ENCODE results near the gene ZCCHC14.

ZCCHC14 gene

GRCh38 chr16:87415441-87415840 lies 77.4 kb downstream of the ZCCHC14 start:
- H3K4me1 ChIP-seq (ENCODE audit: control insufficient read depth, insufficient read depth, low read length) = no peaks in the 10 kb centered on the region
- no peak overlapping the region for H3K9ac ChIP-seq (ENCODE audit: low read depth, low read length)
- H3K36me3 ChIP-seq (ENCODE audit: control insufficient read depth, insufficient read depth, low read length) = peaks cover 51% of the 10 kb centered on the region
- H3K9me3 ChIP-seq (ENCODE audit: control insufficient read depth, insufficient read depth, low read length) = no peaks in the 10 kb centered on the region
- no peaks in the 10 kb centered on the region for H3K27me3 ChIP-seq (ENCODE audit: control insufficient read depth, insufficient read depth, low read length)
- no peak overlapping the region for H3K4me3 ChIP-seq (ENCODE audit: low read depth, low read length)

- Histone ChIP-seq H3K36me3 (ENCODE audit: control insufficient read depth, insufficient read depth, low read length) (peaks cover 42% of the 10 kb centered on the region), H3K4me3 (ENCODE audit: low read depth, low read length) (no peak overlapping the region)
Observed at GRCh38 chr16:87414251-87414680, 78.6 kb downstream of the ZCCHC14 start.

GRCh38 chr16:87412996-87413421 lies 79.8 kb downstream of the ZCCHC14 start:
- Histone ChIP-seq H3K9ac (ENCODE audit: low read depth, low read length) (no peak overlapping the region), H3K27me3 (ENCODE audit: control insufficient read depth, insufficient read depth, low read length) (no peaks in the 10 kb centered on the region), H3K4me1 (ENCODE audit: control insufficient read depth, insufficient read depth, low read length) (no peaks in the 10 kb centered on the region), H3K9me3 (ENCODE audit: control insufficient read depth, insufficient read depth, low read length) (no peaks in the 10 kb centered on the region), H3K4me3 (ENCODE audit: low read depth, low read length) (no peak overlapping the region), H3K36me3 (ENCODE audit: control insufficient read depth, insufficient read depth, low read length) (peaks cover 46% of the 10 kb centered on the region)

More at GRCh38 chr16:87414251-87414680, 78.6 kb downstream of the ZCCHC14 start:
- no peaks in the 10 kb centered on the region for H3K9me3 ChIP-seq (ENCODE audit: control insufficient read depth, insufficient read depth, low read length)
- no peaks in the 10 kb centered on the region for H3K4me1 ChIP-seq (ENCODE audit: control insufficient read depth, insufficient read depth, low read length)
- no peak overlapping the region for H3K9ac ChIP-seq (ENCODE audit: low read depth, low read length)
- H3K27me3 ChIP-seq (ENCODE audit: control insufficient read depth, insufficient read depth, low read length) = no peaks in the 10 kb centered on the region

- Histone ChIP-seq H3K9ac (ENCODE audit: low read depth, low read length) (no peak overlapping the region), H3K27me3 (ENCODE audit: control insufficient read depth, insufficient read depth, low read length) (no peaks in the 10 kb centered on the region), H3K9me3 (ENCODE audit: control insufficient read depth, insufficient read depth, low read length) (no peaks in the 10 kb centered on the region), H3K36me3 (ENCODE audit: control insufficient read depth, insufficient read depth, low read length) (peaks cover 46% of the 10 kb centered on the region), H3K4me1 (ENCODE audit: control insufficient read depth, insufficient read depth, low read length) (no peaks in the 10 kb centered on the region), H3K4me3 (ENCODE audit: low read depth, low read length) (no peak overlapping the region)
Observed at GRCh38 chr16:87412371-87412995, 80.3 kb downstream of the ZCCHC14 start.

- Histone ChIP-seq H3K27me3 (ENCODE audit: control insufficient read depth, insufficient read depth, low read length) (no peaks in the 10 kb centered on the region), H3K9ac (ENCODE audit: low read depth, low read length) (no peak overlapping the region), H3K4me3 (ENCODE audit: low read depth, low read length) (no peak overlapping the region), H3K4me1 (ENCODE audit: control insufficient read depth, insufficient read depth, low read length) (no peaks in the 10 kb centered on the region), H3K36me3 (ENCODE audit: control insufficient read depth, insufficient read depth, low read length) (peaks cover 39% of the 10 kb centered on the region), H3K9me3 (ENCODE audit: control insufficient read depth, insufficient read depth, low read length) (no peaks in the 10 kb centered on the region)
Observed at GRCh38 chr16:87411375-87412271, 81.2 kb downstream of the ZCCHC14 start.

DNA sequence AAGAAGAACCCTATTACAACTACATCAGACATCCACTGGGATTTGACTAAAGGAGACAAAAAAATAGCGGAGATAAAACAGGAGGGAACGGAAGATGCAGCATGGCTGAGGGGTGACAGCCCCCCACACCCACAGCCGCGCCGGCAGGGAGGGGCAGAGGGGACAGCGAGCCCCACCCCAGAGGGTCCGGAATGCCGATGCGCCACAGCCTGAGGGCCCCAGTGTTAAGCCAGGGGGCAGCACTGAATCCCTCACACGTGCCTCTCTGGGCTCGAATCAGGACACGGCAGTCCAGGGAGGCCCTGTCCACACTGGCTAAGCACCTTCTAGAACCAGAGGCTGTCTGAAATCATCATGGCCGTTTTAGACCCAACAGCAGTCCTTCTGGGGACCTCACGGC lies 81.9 kb downstream of the ZCCHC14 start:
- Histone ChIP-seq H3K9me3 (ENCODE audit: control insufficient read depth, insufficient read depth, low read length) (no peaks in the 10 kb centered on the region), H3K36me3 (ENCODE audit: control insufficient read depth, insufficient read depth, low read length) (peaks cover 34% of the 10 kb centered on the region), H3K4me1 (ENCODE audit: control insufficient read depth, insufficient read depth, low read length) (no peaks in the 10 kb centered on the region), H3K27me3 (ENCODE audit: control insufficient read depth, insufficient read depth, low read length) (no peaks in the 10 kb centered on the region), H3K4me3 (ENCODE audit: low read depth, low read length) (no peak overlapping the region), H3K9ac (ENCODE audit: low read depth, low read length) (no peak overlapping the region)

DNA sequence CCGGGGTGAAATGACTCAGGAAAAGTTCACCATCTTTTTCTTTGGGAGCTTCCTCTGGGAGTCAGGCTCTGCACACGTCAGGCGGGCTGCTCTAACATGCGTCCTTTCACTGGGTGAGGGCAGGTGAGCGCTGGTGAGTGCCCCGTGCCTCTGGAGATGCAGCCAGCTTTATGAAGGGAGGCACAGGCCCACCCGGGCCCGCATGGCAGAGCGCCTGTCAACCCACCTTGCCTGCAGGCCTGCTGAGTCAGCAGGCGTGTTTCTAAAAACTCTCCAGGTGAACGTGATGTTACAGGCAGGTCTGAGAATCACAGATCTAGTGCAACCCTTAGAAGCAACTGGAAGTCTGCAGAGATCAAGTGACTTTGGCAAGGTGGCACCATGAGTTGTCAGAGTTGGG lies 82.3 kb downstream of the ZCCHC14 start:
- H3K36me3 ChIP-seq (ENCODE audit: control insufficient read depth, insufficient read depth, low read length) = peaks cover 34% of the 10 kb centered on the region
- no peaks in the 10 kb centered on the region for H3K27me3 ChIP-seq (ENCODE audit: control insufficient read depth, insufficient read depth, low read length)
- H3K4me3 ChIP-seq (ENCODE audit: low read depth, low read length) = no peak overlapping the region
- H3K9me3 ChIP-seq (ENCODE audit: control insufficient read depth, insufficient read depth, low read length) = no peaks in the 10 kb centered on the region
- no peak overlapping the region for H3K9ac ChIP-seq (ENCODE audit: low read depth, low read length)
- no peaks in the 10 kb centered on the region for H3K4me1 ChIP-seq (ENCODE audit: control insufficient read depth, insufficient read depth, low read length)

GRCh38 chr16:87409781-87410180 lies 83.0 kb downstream of the ZCCHC14 start:
- no peaks in the 10 kb centered on the region for H3K9me3 ChIP-seq (ENCODE audit: control insufficient read depth, insufficient read depth, low read length)
- H3K4me3 ChIP-seq (ENCODE audit: low read depth, low read length) = no peak overlapping the region
- H3K4me1 ChIP-seq (ENCODE audit: control insufficient read depth, insufficient read depth, low read length) = no peaks in the 10 kb centered on the region
- no peaks in the 10 kb centered on the region for H3K27me3 ChIP-seq (ENCODE audit: control insufficient read depth, insufficient read depth, low read length)
- H3K36me3 ChIP-seq (ENCODE audit: control insufficient read depth, insufficient read depth, low read length) = peaks cover 36% of the 10 kb centered on the region
- no peak overlapping the region for H3K9ac ChIP-seq (ENCODE audit: low read depth, low read length)

GRCh38 chr16:87409153-87409552 lies 83.7 kb downstream of the ZCCHC14 start:
- H3K4me3 ChIP-seq (ENCODE audit: low read depth, low read length) = no peak overlapping the region
- H3K27me3 ChIP-seq (ENCODE audit: control insufficient read depth, insufficient read depth, low read length) = no peaks in the 10 kb centered on the region
- no peaks in the 10 kb centered on the region for H3K9me3 ChIP-seq (ENCODE audit: control insufficient read depth, insufficient read depth, low read length)
- no peak overlapping the region for H3K9ac ChIP-seq (ENCODE audit: low read depth, low read length)
- H3K36me3 ChIP-seq (ENCODE audit: control insufficient read depth, insufficient read depth, low read length) = peaks cover 37% of the 10 kb centered on the region
- H3K4me1 ChIP-seq (ENCODE audit: control insufficient read depth, insufficient read depth, low read length) = no peaks in the 10 kb centered on the region

GRCh38 chr16:87407511-87408112 lies 85.2 kb downstream of the ZCCHC14 start:
- Histone ChIP-seq H3K9me3 (ENCODE audit: control insufficient read depth, insufficient read depth, low read length) (no peaks in the 10 kb centered on the region), H3K27me3 (ENCODE audit: control insufficient read depth, insufficient read depth, low read length) (no peaks in the 10 kb centered on the region), H3K4me1 (ENCODE audit: control insufficient read depth, insufficient read depth, low read length) (no peaks in the 10 kb centered on the region), H3K36me3 (ENCODE audit: control insufficient read depth, insufficient read depth, low read length) (peaks cover 33% of the 10 kb centered on the region), H3K9ac (ENCODE audit: low read depth, low read length) (no peak overlapping the region), H3K4me3 (ENCODE audit: low read depth, low read length) (no peak overlapping the region)

GRCh38 chr16:87406495-87407088 lies 86.2 kb downstream of the ZCCHC14 start:
- Histone ChIP-seq H3K9ac (ENCODE audit: low read depth, low read length) (no peak overlapping the region), H3K4me3 (ENCODE audit: low read depth, low read length) (no peak overlapping the region), H3K36me3 (ENCODE audit: control insufficient read depth, insufficient read depth, low read length) (peaks cover 25% of the 10 kb centered on the region), H3K27me3 (ENCODE audit: control insufficient read depth, insufficient read depth, low read length) (no peaks in the 10 kb centered on the region), H3K9me3 (ENCODE audit: control insufficient read depth, insufficient read depth, low read length) (no peaks in the 10 kb centered on the region), H3K4me1 (ENCODE audit: control insufficient read depth, insufficient read depth, low read length) (no peaks in the 10 kb centered on the region)

Measured in iPS-15b (cell line).